ENCODE results near the gene MAPK1IP1L.

MAPK1IP1L gene

DNA sequence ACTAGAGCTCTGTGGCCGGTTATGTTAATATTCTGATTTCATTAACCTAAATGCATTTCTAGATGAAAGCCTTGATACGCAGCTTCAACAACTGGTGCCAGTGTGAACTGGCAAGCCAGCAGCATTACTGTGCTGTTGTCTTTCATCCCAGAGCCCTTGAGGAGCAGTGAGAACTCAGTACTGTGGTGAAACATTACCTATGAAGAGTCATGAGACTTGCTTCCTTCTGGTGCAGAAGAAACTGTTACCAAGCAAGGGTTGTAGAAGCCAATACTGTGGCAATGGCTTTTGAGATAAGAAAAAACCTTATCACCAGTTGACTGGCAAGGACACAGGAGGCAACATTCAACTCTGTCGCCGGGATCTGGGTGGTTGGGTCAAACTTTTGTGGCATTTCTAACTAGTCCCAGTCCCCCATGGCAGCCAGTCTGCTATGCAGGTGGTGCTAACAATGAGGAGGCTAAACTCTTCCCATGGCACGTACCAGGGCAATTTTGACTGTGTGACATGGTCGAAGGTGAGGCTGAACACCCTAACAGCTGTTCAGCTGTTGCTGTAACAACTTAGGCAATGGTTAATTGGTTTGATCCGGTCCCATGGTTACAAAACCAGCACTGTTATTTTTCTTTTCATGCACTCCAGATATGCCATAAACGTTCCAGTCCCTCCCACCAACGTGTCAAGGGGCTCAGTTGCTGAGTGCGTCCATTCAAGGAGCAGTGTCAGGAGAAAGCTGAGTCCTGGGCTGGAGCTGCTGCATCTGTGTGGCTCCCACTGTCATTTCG lies 65.0 kb downstream of the MAPK1IP1L start:
- H3K9ac ChIP-seq (ENCODE audit: low read depth, low read length) = no peak overlapping the region
- peaks cover 4% of the 10 kb centered on the region for H3K27me3 ChIP-seq (ENCODE audit: control insufficient read depth, insufficient read depth, low read length)
- no peaks in the 10 kb centered on the region for H3K9me3 ChIP-seq (ENCODE audit: control insufficient read depth, insufficient read depth, low read length)
- H3K36me3 ChIP-seq (ENCODE audit: control insufficient read depth, insufficient read depth, low read length) = no peaks in the 10 kb centered on the region
- no peak overlapping the region for H3K4me3 ChIP-seq (ENCODE audit: low read depth, low read length)
- no peaks in the 10 kb centered on the region for H3K4me1 ChIP-seq (ENCODE audit: control insufficient read depth, insufficient read depth, low read length)

DNA sequence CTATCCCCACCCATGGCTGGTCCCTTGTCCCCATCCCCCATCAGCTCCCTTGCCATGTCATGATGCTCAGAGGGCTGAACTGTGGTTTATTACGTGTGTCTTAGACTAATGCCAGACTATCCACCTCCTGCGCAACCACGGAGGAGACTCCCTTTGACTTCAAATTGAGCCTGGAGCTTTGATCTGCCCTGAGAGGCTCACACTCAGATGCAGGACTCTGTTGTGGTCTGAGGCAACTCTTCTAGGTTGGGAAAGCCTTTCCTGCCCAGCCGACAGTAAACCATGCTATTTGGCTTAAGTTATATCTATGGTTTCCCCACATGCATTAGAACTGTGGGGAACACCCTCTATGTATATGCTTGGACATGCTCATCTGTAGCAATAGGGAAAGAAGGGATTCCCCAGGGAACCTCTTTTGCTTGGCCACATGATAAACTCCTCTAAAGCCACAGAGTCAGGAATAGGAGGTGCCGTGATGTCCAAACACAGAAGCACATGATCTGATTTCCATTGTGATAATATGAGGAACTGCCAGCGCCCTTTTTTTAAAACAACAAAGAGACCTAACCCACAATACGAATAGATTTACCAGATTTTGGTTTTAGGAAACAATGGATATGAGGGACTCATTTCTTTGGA lies 66.5 kb downstream of the MAPK1IP1L start:
- Histone ChIP-seq H3K4me1 (ENCODE audit: control insufficient read depth, insufficient read depth, low read length) (no peaks in the 10 kb centered on the region), H3K36me3 (ENCODE audit: control insufficient read depth, insufficient read depth, low read length) (no peaks in the 10 kb centered on the region), H3K4me3 (ENCODE audit: low read depth, low read length) (no peak overlapping the region), H3K27me3 (ENCODE audit: control insufficient read depth, insufficient read depth, low read length) (peaks cover 4% of the 10 kb centered on the region), H3K9ac (ENCODE audit: low read depth, low read length) (no peak overlapping the region), H3K9me3 (ENCODE audit: control insufficient read depth, insufficient read depth, low read length) (no peaks in the 10 kb centered on the region)

DNA sequence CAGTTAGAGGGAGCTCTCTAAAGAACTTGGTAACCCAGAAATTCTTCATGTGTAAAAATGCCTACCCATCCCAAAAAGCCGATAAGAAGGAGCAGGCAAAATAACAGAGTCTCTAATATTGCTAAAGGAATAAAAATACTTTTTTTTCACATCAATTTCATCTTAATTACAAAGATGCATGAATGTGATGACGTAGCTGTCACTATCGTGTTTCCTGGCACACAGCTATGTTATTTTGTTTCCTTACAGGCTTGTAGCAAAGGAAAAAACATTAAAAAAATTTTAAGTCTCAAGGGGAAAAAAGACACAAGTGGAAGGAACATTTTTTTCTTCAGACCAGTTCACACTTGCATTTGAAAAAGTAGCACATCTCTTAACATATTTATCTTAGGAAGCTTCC lies 67.3 kb downstream of the MAPK1IP1L start:
- no peak overlapping the region for H3K9ac ChIP-seq (ENCODE audit: low read depth, low read length)

More for the DNA sequence above, 67.3 kb downstream of the MAPK1IP1L start:
- H3K9me3 ChIP-seq (ENCODE audit: control insufficient read depth, insufficient read depth, low read length) = no peaks in the 10 kb centered on the region
- no peaks in the 10 kb centered on the region for H3K4me1 ChIP-seq (ENCODE audit: control insufficient read depth, insufficient read depth, low read length)
- H3K27me3 ChIP-seq (ENCODE audit: control insufficient read depth, insufficient read depth, low read length) = peaks cover 4% of the 10 kb centered on the region
- H3K36me3 ChIP-seq (ENCODE audit: control insufficient read depth, insufficient read depth, low read length) = no peaks in the 10 kb centered on the region
- no peak overlapping the region for H3K4me3 ChIP-seq (ENCODE audit: low read depth, low read length)

Data from iPS-15b (cell line).